OCI-M2 (cell line): Measurements from ENCODE around the gene MYL1.

Experiments
- DNase-seq: peaks from one replicate; lab custom pipeline; 2025; ENCODE audit not compliant: unreplicated experiment; lab: John Stamatoyannopoulos, UW

The MYL1 gene

GRCh38 chr2:210268281-210268680, 46.7 kb downstream of the MYL1 start:
- DNase-seq = no peak

GRCh38 chr2:210267698-210268097, 47.3 kb downstream of the MYL1 start:
- DNase-seq = no peak

- DNase-seq = no peak
Measured at GRCh38 chr2:210264282-210264681, 50.7 kb downstream of the MYL1 start.

GRCh38 chr2:210263841-210264240, 51.1 kb downstream of the MYL1 start:
- DNase-seq = no peak

GRCh38 chr2:210262036-210262435, 52.9 kb downstream of the MYL1 start:
- DNase-seq = no peak

GRCh38 chr2:210259687-210260086, 55.3 kb downstream of the MYL1 start:
- DNase-seq = no peak

- DNase-seq = no peak
Measured at GRCh38 chr2:210252699-210253606, 62.0 kb downstream of the MYL1 start.

- DNase-seq = no peak
Measured at GRCh38 chr2:210250622-210251021, 64.4 kb downstream of the MYL1 start.
